Astrocyte (in vitro differentiated cells and primary cell): ENCODE results near the gene HEG1. TPM values are rescaled to one million over a fixed set of nuclear protein-coding genes. Genes with fewer than 3 reads are reported as not detected.

Source experiments
- DNase-seq: peaks from one replicate; pipeline ENCODE4 v3.0.0-alpha.2; 2010; ENCODE audit warnings: low read depth
- FAIRE-seq: peaks from 2 replicates; lab custom pipeline; 2011; peaks lifted over from hg19 to GRCh38; lab: Jason Lieb, UNC
- H2AFZ ChIP-seq: 2 replicates; pipeline ENCODE4 v1.6.0; 2012; ENCODE audit warnings: low read depth, low read length, inconsistent platforms
- H3K27ac ChIP-seq: 2 replicates; pipeline ENCODE4 v1.5.1; 2011; ENCODE audit warnings: low read depth, low read length, inconsistent platforms
- H3K27me3 ChIP-seq: 2 replicates; pipeline ENCODE4 v1.6.0; 2011; ENCODE audit warnings: low read length, inconsistent platforms; ENCODE audit not compliant: insufficient read depth
- H3K36me3 ChIP-seq: 2 replicates; pipeline ENCODE4 v1.5.1; 2011; ENCODE audit warnings: low read length, inconsistent platforms; ENCODE audit not compliant: insufficient read depth
- H3K4me1 ChIP-seq: 2 replicates; pipeline ENCODE4 v1.5.1; 2011; ENCODE audit warnings: low read length, inconsistent platforms; ENCODE audit not compliant: insufficient read depth
- H3K4me2 ChIP-seq: 2 replicates; pipeline ENCODE4 v1.6.0; 2012; ENCODE audit warnings: low read length, inconsistent platforms
- H3K4me3 ChIP-seq: 2 replicates; pipeline ENCODE4 v1.5.1; 2011; ENCODE audit warnings: low read depth, mild to moderate bottlenecking, low read length, inconsistent platforms; ENCODE audit not compliant: insufficient read depth
- H3K79me2 ChIP-seq: 2 replicates; pipeline ENCODE4 v1.6.0; 2012; ENCODE audit warnings: mild to moderate bottlenecking, low read length, inconsistent platforms; ENCODE audit not compliant: insufficient read depth
- H3K9ac ChIP-seq: 2 replicates; pipeline ENCODE4 v1.6.0; 2012; ENCODE audit warnings: mild to moderate bottlenecking, low read length, inconsistent platforms
- H3K9me3 ChIP-seq: 2 replicates; pipeline ENCODE4 v1.5.1; 2012; ENCODE audit warnings: low read depth, mild to moderate bottlenecking, low read length, inconsistent platforms; ENCODE audit not compliant: insufficient read depth
- H4K20me1 ChIP-seq: 2 replicates; pipeline ENCODE4 v1.6.0; 2012; ENCODE audit warnings: low read length, inconsistent platforms; ENCODE audit not compliant: insufficient read depth
- H3K27ac Mint-ChIP-seq: one replicate; pipeline ENCODE4 v1.8.0; 2021; ENCODE audit warnings: mild to moderate bottlenecking, mixed read lengths; ENCODE audit not compliant: unreplicated experiment
- H3K27me3 Mint-ChIP-seq: one replicate; pipeline ENCODE4 v1.8.0; 2021; ENCODE audit warnings: low read depth, mixed read lengths; ENCODE audit not compliant: unreplicated experiment
- H3K36me3 Mint-ChIP-seq: one replicate; pipeline ENCODE4 v1.8.0; 2021; ENCODE audit warnings: low read depth, mixed read lengths; ENCODE audit not compliant: unreplicated experiment
- H3K4me1 Mint-ChIP-seq: one replicate; pipeline ENCODE4 v1.8.0; 2021; ENCODE audit warnings: low read depth, mixed read lengths; ENCODE audit not compliant: unreplicated experiment
- H3K4me3 Mint-ChIP-seq: one replicate; pipeline ENCODE4 v1.8.0; 2021; ENCODE audit warnings: mild to moderate bottlenecking, moderate library complexity, mixed read lengths; ENCODE audit not compliant: unreplicated experiment
- H3K9me3 Mint-ChIP-seq: one replicate; pipeline ENCODE4 v1.8.0; 2021; ENCODE audit warnings: mild to moderate bottlenecking, mixed read lengths; ENCODE audit not compliant: unreplicated experiment
- EZH2 ChIP-seq: IDR thresholded peaks from 2 replicates; pipeline ENCODE4 v1.6.1; 2012; ENCODE audit warnings: mild to moderate bottlenecking, low read length, inconsistent platforms; ENCODE audit not compliant: insufficient read depth
- total RNA-seq: library from RNA; stranded (reverse); gene quantifications from 2 replicates; pipeline ENCODE4 v1.2.1, GENCODE V29; 2021
- TF ChIP-seq, protein P1 (sequence below): IDR thresholded peaks from 2 replicates; pipeline ENCODE4 v1.5.1; 2011; ENCODE audit warnings: low read depth, mild to moderate bottlenecking, inconsistent platforms, low read length, moderate library complexity; ENCODE audit not compliant: insufficient read depth

The HEG1 gene
- total RNA-seq, 1 donor from 2014 or later, result 65.7 TPM

DNA sequence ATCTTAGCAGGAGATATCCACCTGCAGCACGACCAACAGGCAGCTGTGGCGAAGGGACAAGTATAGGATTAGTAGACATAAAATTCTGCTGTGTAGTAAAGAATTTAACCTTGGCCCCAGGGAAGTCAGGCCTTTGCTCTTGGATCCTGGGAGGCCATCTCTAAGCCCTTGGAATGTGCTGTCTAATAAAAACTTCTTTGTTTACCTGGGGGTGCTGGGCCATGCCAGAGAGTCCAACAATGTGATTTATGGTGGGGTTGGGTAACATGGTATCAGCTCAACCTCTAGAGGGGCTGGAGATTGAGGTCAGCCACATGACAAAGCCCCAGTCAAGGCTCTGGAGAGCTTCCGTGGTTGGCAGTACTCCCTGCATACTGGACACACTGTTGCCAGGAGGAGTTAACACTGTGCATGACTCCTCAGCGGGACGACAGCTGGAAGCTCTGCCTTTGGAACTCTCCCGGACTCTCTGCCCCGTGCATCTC lies 52.4 kb downstream of the HEG1 start:
- FAIRE-seq (no peak), DNase-seq (peak; percentile 69)
- Histone ChIP-seq H3K9me3 (no peaks in the 10 kb centered on the region), H3K27me3 (no peaks in the 10 kb centered on the region), H3K4me3 (no peak overlapping the region), H3K4me2 (peak overlapping the region; percentile 27), H3K36me3 (peaks cover 66% of the 10 kb centered on the region), H3K27ac (no peak overlapping the region), H2AFZ (no peak overlapping the region), H3K79me2 (no peaks in the 10 kb centered on the region), H4K20me1 (peaks cover 20% of the 10 kb centered on the region), H3K4me1 (peaks cover 12% of the 10 kb centered on the region), H3K9ac (no peak overlapping the region)
- no peaks in the 10 kb centered on the region for H3K27me3 Mint-ChIP-seq
- H3K4me1 Mint-ChIP-seq, result peaks cover 15% of the 10 kb centered on the region
- H3K36me3 Mint-ChIP-seq, result peaks cover 41% of the 10 kb centered on the region
- H3K27ac Mint-ChIP-seq, result no peak overlapping the region
- H3K4me3 Mint-ChIP-seq, result no peak overlapping the region
- no peak for TF ChIP-seq EZH2
- TF ChIP-seq, protein P1, sequence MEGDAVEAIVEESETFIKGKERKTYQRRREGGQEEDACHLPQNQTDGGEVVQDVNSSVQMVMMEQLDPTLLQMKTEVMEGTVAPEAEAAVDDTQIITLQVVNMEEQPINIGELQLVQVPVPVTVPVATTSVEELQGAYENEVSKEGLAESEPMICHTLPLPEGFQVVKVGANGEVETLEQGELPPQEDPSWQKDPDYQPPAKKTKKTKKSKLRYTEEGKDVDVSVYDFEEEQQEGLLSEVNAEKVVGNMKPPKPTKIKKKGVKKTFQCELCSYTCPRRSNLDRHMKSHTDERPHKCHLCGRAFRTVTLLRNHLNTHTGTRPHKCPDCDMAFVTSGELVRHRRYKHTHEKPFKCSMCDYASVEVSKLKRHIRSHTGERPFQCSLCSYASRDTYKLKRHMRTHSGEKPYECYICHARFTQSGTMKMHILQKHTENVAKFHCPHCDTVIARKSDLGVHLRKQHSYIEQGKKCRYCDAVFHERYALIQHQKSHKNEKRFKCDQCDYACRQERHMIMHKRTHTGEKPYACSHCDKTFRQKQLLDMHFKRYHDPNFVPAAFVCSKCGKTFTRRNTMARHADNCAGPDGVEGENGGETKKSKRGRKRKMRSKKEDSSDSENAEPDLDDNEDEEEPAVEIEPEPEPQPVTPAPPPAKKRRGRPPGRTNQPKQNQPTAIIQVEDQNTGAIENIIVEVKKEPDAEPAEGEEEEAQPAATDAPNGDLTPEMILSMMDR, result no peak
- no peaks in the 10 kb centered on the region for H3K9me3 Mint-ChIP-seq

GRCh38 chr3:125002414-125003368 lies 53.1 kb downstream of the HEG1 start:
- Histone ChIP-seq H3K4me1 (peaks cover 12% of the 10 kb centered on the region), H3K4me2 (no peak overlapping the region), H4K20me1 (peaks cover 20% of the 10 kb centered on the region), H3K27me3 (no peaks in the 10 kb centered on the region), H3K9ac (no peak overlapping the region), H3K36me3 (peaks cover 65% of the 10 kb centered on the region), H3K79me2 (no peaks in the 10 kb centered on the region), H2AFZ (no peak overlapping the region), H3K27ac (no peak overlapping the region), H3K9me3 (no peaks in the 10 kb centered on the region), H3K4me3 (no peak overlapping the region)
- no peak overlapping the region for H3K4me3 Mint-ChIP-seq
- peaks cover 15% of the 10 kb centered on the region for H3K4me1 Mint-ChIP-seq
- H3K27me3 Mint-ChIP-seq, result no peaks in the 10 kb centered on the region
- peaks cover 39% of the 10 kb centered on the region for H3K36me3 Mint-ChIP-seq
- DNase-seq (no peak), FAIRE-seq (no peak)
- H3K9me3 Mint-ChIP-seq, result no peaks in the 10 kb centered on the region
- TF ChIP-seq EZH2, result no peak
- TF ChIP-seq, protein P1, result no peak
- H3K27ac Mint-ChIP-seq, result no peak overlapping the region
